ENCODE data around the gene WDR87.

WDR87 gene

GRCh38 chr19:37931881-37932655 is 25.7 kb upstream of the WDR87 start:
- no peak overlapping the region for H2AFZ ChIP-seq (ENCODE audit: low read depth, low read length)
- no peaks in the 10 kb centered on the region for H3K36me3 ChIP-seq (ENCODE audit: insufficient read depth, low read length)
- no peak overlapping the region for H3K27ac ChIP-seq (ENCODE audit: low read length)
- no peaks in the 10 kb centered on the region for H3K9me3 ChIP-seq (ENCODE audit: insufficient read depth, low read length, severe bottlenecking)
- H3K9ac ChIP-seq (ENCODE audit: low read depth, low read length), result no peak overlapping the region
- no peak for DNase-seq
- H3K4me3 ChIP-seq (ENCODE audit: low read depth in 1 of 2, low read length in 2 of 2), result no peak overlapping the region
- no peak overlapping the region for H3K4me2 ChIP-seq (ENCODE audit: insufficient read depth, low read length)
- H3K79me2 ChIP-seq (ENCODE audit: insufficient read depth, low read length), result peaks cover 4% of the 10 kb centered on the region; the same call in 1 of the 2 replicates
- no peak for ATAC-seq (ENCODE audit: insufficient read depth, low read depth)
- TF ChIP-seq EZH2 (IDR thresholded peaks at IDR 0.05; ENCODE audit: borderline replicate concordance, low read depth, low read length, severe bottlenecking) (no peak), CTCF (IDR thresholded peaks at IDR 0.05; ENCODE audit: borderline replicate concordance, extremely low read depth, low read length, poor library complexity, severe bottlenecking) (no peak)
- H3K4me1 ChIP-seq (ENCODE audit: insufficient read depth, low read length), result no peaks in the 10 kb centered on the region
- H4K20me1 ChIP-seq (ENCODE audit: insufficient read depth, low read length), result peaks cover 4% of the 10 kb centered on the region; the same call in 1 of the 2 replicates
- H3K27me3 ChIP-seq (ENCODE audit: insufficient read depth, low read length, poor library complexity), result no peaks in the 10 kb centered on the region

DNA sequence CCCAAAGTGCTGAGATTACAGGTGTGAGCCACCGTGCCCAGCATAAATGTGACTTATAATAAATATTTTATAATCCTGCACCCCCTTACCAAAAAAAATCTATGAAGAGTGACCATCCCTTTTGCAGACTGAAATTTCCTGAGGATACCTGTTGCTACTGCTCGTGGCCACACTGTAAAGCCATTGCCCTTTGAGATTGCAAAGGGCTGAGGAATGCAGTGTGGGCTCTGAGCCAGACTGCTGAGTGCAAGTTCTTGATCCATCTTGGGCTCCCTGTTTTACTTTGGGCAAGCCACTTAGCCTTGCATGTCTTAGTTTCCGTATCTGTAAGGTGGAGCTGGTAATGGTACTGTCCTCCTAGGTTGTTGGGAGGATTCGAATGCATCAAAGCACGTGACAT is 24.0 kb upstream of the WDR87 start:
- Histone ChIP-seq H3K9me3 (ENCODE audit: insufficient read depth, low read length, severe bottlenecking) (no peaks in the 10 kb centered on the region), H3K4me1 (ENCODE audit: insufficient read depth, low read length) (no peaks in the 10 kb centered on the region), H3K9ac (ENCODE audit: low read depth, low read length) (no peak overlapping the region), H4K20me1 (ENCODE audit: insufficient read depth, low read length) (peaks cover 10% of the 10 kb centered on the region; the same call in 1 of the 2 replicates), H2AFZ (ENCODE audit: low read depth, low read length) (no peak overlapping the region), H3K4me2 (ENCODE audit: insufficient read depth, low read length) (no peak overlapping the region), H3K4me3 (ENCODE audit: low read depth in 1 of 2, low read length in 2 of 2) (no peak overlapping the region), H3K27me3 (ENCODE audit: insufficient read depth, low read length, poor library complexity) (no peaks in the 10 kb centered on the region), H3K79me2 (ENCODE audit: insufficient read depth, low read length) (no peaks in the 10 kb centered on the region; the same call in 1 of the 2 replicates), H3K36me3 (ENCODE audit: insufficient read depth, low read length) (no peaks in the 10 kb centered on the region), H3K27ac (ENCODE audit: low read length) (no peak overlapping the region)
- no peak for DNase-seq
- ATAC-seq (ENCODE audit: insufficient read depth, low read depth), result no peak
- no peak for TF ChIP-seq EZH2 (IDR thresholded peaks at IDR 0.05; ENCODE audit: borderline replicate concordance, low read depth, low read length, severe bottlenecking)
- TF ChIP-seq CTCF (IDR thresholded peaks at IDR 0.05; ENCODE audit: borderline replicate concordance, extremely low read depth, low read length, poor library complexity, severe bottlenecking), result no peak

- no peak overlapping the region for H3K9ac ChIP-seq (ENCODE audit: low read depth, low read length)
- no peak overlapping the region for H3K4me3 ChIP-seq (ENCODE audit: low read depth in 1 of 2, low read length in 2 of 2)
- TF ChIP-seq EZH2 (IDR thresholded peaks at IDR 0.05; ENCODE audit: borderline replicate concordance, low read depth, low read length, severe bottlenecking) (no peak), CTCF (IDR thresholded peaks at IDR 0.05; ENCODE audit: borderline replicate concordance, extremely low read depth, low read length, poor library complexity, severe bottlenecking) (no peak)
- no peaks in the 10 kb centered on the region for H3K27me3 ChIP-seq (ENCODE audit: insufficient read depth, low read length, poor library complexity)
- DNase-seq, result no peak
- H4K20me1 ChIP-seq (ENCODE audit: insufficient read depth, low read length), result peaks cover 10% of the 10 kb centered on the region; the same call in 1 of the 2 replicates
- peaks cover 4% of the 10 kb centered on the region; the same call in 1 of the 2 replicates for H3K79me2 ChIP-seq (ENCODE audit: insufficient read depth, low read length)
- H3K36me3 ChIP-seq (ENCODE audit: insufficient read depth, low read length), result no peaks in the 10 kb centered on the region
- H2AFZ ChIP-seq (ENCODE audit: low read depth, low read length), result no peak overlapping the region
- H3K27ac ChIP-seq (ENCODE audit: low read length), result no peak overlapping the region
- H3K9me3 ChIP-seq (ENCODE audit: insufficient read depth, low read length, severe bottlenecking), result no peaks in the 10 kb centered on the region
- 0 out of 3 replicates have a peak, but pooled peaks have one; percentile 22 for ATAC-seq (ENCODE audit: insufficient read depth, low read depth)
- H3K4me2 ChIP-seq (ENCODE audit: insufficient read depth, low read length), result no peak overlapping the region
- no peaks in the 10 kb centered on the region for H3K4me1 ChIP-seq (ENCODE audit: insufficient read depth, low read length)
Measured at GRCh38 chr19:37929355-37929923, 23.0 kb upstream of the WDR87 start.
